Activated CD4-positive, alpha-beta T cell treated with anti-CD3 and anti-CD28 coated beads for 4 hours (primary cell): Measurements from ENCODE around the gene HOXA4.

Source experiments
- DNase-seq, 2 donors: peaks; one replicate each; pipeline ENCODE4 v3.0.0-alpha.2; 2020

The HOXA4 gene

GRCh38 chr7:27157702-27158431 is 27.3 kb upstream of the HOXA4 start:
- no peak for DNase-seq

GRCh38 chr7:27156916-27157701 is 26.6 kb upstream of the HOXA4 start:
- no peak for DNase-seq

DNA sequence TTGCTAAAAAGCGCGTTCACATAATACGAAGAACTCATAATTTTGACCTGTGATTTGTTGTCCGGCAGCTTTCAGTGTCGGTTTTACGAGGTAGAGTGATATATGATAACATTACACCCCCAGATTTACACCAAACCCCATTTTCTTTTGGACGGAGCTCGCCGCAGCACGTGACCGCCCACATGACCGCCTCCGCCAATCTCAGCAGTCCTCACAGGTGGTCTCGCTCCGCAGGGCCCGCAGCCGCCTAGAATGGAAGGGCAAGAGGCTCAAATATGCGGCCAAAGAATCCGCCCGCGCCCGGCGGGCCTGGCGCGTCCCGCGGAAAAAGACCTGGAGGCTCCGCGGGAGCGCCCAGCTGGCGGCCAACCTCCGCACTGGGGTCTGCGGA is 25.9 kb upstream of the HOXA4 start, which contains the start of gene HOXA7:
TSS of gene HOXA7 (minus strand) at position 168 of the 391 bp plus-strand sequence. CDS start at position 38, 130 bp downstream.
- no peak for DNase-seq

GRCh38 chr7:27155816-27156507 is 25.4 kb upstream of the HOXA4 start:
- no peak for DNase-seq

DNA sequence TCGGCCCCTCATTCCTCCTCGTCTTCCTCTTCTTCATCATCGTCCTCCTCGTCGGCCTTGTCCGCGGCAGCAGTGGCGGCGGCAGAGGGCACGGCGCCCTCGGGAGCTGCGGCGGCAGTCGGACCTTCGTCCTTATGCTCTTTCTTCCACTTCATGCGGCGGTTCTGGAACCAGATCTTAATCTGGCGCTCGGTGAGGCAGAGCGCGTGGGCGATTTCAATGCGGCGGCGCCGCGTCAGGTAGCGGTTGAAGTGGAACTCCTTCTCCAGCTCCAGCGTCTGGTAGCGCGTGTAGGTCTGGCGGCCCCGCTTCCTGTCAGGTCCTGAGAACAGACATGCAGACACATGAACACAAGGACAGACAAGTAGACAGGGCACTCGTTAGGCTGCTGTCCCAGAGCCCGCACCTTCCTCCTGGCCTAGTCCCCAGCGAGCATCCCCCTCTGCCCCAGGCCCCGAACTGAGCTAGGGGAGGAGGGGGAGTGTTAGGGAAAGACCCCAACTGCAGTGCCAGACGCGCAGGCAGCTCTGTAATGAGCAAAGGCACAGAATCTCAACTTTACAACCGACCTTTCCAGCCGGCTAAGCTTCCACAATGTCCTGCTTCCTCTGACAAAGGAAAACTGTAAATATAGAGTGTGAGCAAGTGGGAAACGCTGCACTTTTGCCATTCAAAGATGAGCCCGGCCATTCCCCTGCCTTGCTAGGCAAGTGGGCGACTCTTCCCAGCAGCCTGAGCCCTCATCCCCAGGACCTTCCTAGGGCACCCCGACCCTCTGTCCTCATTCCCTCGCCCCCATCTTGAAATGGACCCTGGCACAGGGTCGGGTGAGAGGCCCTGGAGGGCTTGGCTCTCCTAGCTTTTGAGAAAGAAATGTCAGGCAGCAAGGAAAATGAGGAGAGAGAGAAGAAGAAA is 24.6 kb upstream of the HOXA4 start:
- peak; percentile 57 to 67 for DNase-seq

- DNase-seq, result no peak
Measured at GRCh38 chr7:27154369-27154768, 23.8 kb upstream of the HOXA4 start.

GRCh38 chr7:27153526-27153925 is 23.0 kb upstream of the HOXA4 start:
- DNase-seq, result no peak

- no peak for DNase-seq
Measured at GRCh38 chr7:27152816-27153442, 22.4 kb upstream of the HOXA4 start.

- no peak for DNase-seq
Measured at GRCh38 chr7:27151931-27152815, 21.6 kb upstream of the HOXA4 start, which contains the start of gene HOXA3. Gene HOXA3, minus strand, starts transcription at chr7:27152583. Its CDS starts 41,943 bp downstream, at chr7:27110640.

DNA sequence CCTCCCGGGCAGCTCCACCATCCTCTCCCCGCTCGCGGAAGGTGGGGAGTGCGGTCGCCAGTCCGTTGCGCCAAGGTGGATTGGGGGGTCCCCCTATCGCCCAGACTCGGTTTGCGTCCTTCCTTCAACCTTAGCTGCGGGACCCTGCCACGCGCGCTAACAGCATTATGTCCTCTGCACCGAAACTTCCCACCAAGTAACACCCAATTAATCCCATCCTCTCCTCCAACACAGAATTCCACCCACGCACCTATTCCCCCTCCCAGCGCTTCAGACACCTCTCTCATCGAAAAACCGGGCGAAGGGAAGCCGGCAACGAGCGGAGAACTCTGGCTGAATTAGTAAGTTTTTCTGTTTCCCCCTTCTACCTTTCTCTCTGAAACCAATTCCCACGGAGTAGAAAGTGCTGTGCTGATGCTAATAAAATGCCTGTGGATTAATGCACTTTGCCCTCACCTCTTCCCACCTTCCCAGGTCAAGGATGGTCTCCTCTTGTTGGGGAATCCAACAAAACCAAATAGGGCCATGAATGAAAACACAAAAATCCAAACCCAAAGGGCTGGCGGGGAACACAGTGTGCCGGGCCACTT is 20.9 kb upstream of the HOXA4 start:
- DNase-seq, result no peak

DNA sequence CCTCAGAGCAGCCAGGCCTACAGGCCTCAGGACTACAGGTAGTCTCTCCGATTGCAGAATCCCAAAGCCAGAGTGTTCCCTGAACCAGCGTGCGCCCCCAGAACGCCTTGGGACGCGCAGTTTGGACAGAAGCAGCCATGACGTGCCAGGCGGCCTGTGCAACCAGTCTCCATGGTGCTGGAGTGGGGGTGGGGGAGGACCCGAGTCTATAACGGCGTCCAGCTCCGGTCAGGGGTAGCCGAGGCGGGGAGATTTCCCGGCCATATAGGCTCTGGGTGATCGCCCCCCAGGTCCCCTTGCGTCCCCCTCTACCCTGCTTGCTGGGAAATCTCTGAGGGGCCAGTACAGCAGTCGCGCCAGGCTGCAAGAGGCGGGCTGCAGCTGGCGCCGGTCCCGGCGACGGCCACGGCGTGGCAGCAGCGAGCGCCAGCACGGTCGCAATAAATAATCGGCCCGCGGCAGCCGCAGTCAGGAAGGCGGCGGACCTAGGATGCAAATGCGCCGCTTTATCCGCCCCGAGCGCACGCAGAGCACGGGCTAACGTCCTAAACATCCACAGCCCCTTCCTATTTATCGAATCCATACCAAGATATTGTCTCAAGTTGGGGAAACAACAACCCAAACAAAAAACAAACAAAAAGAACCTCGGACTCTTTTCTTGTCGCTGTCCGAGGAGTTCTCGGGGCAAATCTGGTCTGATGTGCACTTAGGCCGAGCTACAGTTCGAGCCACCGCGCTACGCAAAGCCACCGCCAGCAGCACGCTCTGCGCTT is 20.2 kb upstream of the HOXA4 start:
- peak; percentile 55 to 56 for DNase-seq

- no peak for DNase-seq
Measured at GRCh38 chr7:27149842-27150567, 19.4 kb upstream of the HOXA4 start.

DNA sequence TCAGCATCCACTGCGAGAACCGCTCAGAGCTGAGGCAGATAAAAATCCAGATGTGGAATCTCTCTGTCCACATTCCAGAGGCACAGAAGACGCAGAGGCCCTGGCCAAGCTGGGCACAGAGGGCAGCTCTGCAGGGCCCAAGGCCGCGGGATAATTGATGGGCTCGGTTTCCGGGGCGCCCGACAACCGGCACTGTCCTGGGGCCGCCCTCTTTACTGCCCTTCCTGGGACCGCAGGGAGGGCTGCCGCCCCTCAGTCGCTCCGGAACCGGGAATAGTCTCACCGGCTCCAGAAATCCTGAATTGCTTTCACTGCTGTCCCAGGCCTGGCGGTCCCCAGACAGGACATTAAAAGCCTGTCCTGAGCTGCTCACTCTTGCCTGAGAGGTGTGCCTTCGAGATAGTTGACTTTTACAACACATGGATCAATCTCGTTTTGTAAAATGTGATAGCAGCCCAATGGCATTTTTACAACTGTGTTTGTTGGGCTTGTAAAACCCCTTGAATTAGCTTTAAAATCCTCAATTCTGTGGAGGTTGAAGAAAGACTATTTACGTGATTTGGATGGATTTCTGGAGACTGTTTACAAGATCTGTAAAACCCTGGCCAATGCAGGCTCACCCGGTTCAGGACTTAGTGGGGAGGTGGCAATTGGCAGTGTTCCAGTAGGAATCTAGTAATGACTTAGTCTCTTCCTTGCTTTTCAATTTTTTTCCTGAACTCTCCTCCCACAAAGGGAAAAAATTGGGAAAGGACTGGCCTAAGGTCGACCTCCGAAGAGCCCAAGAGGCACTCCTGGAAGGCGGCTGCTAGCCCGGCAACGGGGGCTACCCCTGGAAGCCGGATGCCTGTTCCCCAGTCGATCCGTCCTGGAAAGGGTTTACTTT is 18.4 kb upstream of the HOXA4 start:
- no peak for DNase-seq

DNA sequence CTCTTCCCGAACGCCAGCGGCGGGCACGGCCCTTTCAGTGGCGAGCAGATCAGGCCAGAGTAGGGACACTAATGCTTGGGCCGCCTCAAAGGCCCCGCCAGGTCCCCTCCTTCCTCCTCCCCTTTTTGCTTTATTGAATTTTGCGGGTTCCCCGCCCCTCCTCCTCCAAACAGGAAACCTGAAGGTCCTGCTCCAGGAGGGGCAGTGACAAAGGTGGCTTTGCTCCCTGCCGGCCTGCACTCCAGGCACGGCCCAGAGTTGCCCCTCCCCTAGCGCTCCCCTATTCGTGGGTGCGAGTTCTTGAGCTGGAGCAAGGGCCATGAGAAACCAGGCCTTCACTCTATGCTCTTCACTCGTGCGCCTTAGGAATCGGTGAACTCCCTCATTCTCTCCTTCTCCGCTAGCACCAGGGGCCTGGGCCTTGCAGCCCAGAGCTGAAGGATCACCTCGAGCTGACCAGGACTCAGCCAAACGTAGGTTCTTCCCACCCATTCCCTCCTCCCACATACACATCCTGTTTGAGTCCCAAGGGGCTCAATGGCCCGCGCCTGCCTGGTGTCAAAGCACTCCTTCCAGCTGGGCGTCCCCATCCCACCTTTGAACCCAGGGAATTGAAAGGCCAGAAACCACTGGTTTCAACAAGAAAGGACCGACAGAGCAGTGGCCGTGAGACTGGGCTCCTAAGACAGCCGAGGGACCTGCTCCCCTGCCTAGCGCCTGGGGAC is 17.6 kb upstream of the HOXA4 start:
- no peak for DNase-seq

- DNase-seq, result no peak
Measured at GRCh38 chr7:27147199-27148030, 16.9 kb upstream of the HOXA4 start, which contains the start of gene HOXA6. Gene HOXA6, minus strand, starts transcription at chr7:27147774. Its CDS starts 25 bp downstream, at chr7:27147749.
